Measurements from ENCODE around the gene DUSP3. TPM values are rescaled to one million over a fixed set of nuclear protein-coding genes. Genes with fewer than 3 reads are reported as not detected.

DUSP3 gene
- total RNA-seq, 1 donor = 37.5 TPM

- DNase-seq (ENCODE audit: low read depth) = peak; percentile 54
- TF ChIP-seq, protein P1, sequence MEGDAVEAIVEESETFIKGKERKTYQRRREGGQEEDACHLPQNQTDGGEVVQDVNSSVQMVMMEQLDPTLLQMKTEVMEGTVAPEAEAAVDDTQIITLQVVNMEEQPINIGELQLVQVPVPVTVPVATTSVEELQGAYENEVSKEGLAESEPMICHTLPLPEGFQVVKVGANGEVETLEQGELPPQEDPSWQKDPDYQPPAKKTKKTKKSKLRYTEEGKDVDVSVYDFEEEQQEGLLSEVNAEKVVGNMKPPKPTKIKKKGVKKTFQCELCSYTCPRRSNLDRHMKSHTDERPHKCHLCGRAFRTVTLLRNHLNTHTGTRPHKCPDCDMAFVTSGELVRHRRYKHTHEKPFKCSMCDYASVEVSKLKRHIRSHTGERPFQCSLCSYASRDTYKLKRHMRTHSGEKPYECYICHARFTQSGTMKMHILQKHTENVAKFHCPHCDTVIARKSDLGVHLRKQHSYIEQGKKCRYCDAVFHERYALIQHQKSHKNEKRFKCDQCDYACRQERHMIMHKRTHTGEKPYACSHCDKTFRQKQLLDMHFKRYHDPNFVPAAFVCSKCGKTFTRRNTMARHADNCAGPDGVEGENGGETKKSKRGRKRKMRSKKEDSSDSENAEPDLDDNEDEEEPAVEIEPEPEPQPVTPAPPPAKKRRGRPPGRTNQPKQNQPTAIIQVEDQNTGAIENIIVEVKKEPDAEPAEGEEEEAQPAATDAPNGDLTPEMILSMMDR (IDR thresholded peaks at IDR 0.05; ENCODE audit: insufficient read depth, low read length) = no peak
- H3K4me3 ChIP-seq (ENCODE audit: low read depth, low read length) = peak overlapping the region; percentile 55
Observed at GRCh38 chr17:43720311-43721060, 58.3 kb downstream of the DUSP3 start.

DNA sequence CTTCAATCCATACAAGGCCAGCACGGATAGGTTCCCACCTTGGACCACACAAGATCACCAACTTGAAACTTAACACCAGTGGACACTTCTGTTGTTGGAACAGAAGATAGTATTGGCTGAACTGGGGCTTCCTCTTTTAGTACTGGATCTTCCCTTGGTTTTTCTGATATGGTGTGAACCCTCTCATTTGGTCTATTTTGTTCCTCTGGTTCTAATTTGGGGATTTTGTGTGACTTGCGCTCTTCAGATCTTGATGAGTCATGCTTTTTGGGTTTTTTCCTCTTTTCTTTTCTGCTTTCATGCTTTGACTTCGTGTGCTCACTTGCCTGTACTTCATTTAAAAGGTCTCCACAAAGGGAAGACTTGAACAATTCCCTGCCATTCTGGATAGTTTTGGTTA lies 59.2 kb downstream of the DUSP3 start:
- H3K4me3 ChIP-seq (ENCODE audit: low read depth, low read length) = no peak overlapping the region
- TF ChIP-seq, protein P1 (IDR thresholded peaks at IDR 0.05; ENCODE audit: insufficient read depth, low read length) = no peak
- DNase-seq (ENCODE audit: low read depth) = no peak

- no peak overlapping the region for H3K4me3 ChIP-seq (ENCODE audit: low read depth, low read length)
- TF ChIP-seq, protein P1 (IDR thresholded peaks at IDR 0.05; ENCODE audit: insufficient read depth, low read length) = no peak
- DNase-seq (ENCODE audit: low read depth) = no peak
Observed at GRCh38 chr17:43718544-43718943, 60.2 kb downstream of the DUSP3 start.

GRCh38 chr17:43717913-43718312 lies 60.9 kb downstream of the DUSP3 start:
- TF ChIP-seq, protein P1 (IDR thresholded peaks at IDR 0.05; ENCODE audit: insufficient read depth, low read length) = no peak
- no peak for DNase-seq (ENCODE audit: low read depth)

More at GRCh38 chr17:43717913-43718312, 60.9 kb downstream of the DUSP3 start:
- H3K4me3 ChIP-seq (ENCODE audit: low read depth, low read length) = no peak overlapping the region

Other genes starting within 250 kb of the DUSP3 start
- 0.41 and 6.1 TPM in 2 replicates for gene ETV4, start 232.6 kb downstream of the DUSP3 start, total RNA-seq (ENCODE audit: low replicate concordance)
- not detected in 2 replicates for gene MEOX1, start 117.1 kb downstream of the DUSP3 start, total RNA-seq (ENCODE audit: low replicate concordance)
- gene SOST, start 20.2 kb downstream of the DUSP3 start, total RNA-seq (ENCODE audit: low replicate concordance) = 0.09 TPM in 1 of 2 replicates, not detected in the other
- gene CFAP97D1, start 1.5 kb upstream of the DUSP3 start, total RNA-seq (ENCODE audit: low replicate concordance) = not detected in 2 replicates
- gene MPP3, start 54.2 kb upstream of the DUSP3 start, total RNA-seq (ENCODE audit: low replicate concordance) = 5.7 and 9.6 TPM in 2 replicates
- not detected in 2 replicates for gene CD300LG, start 68.2 kb upstream of the DUSP3 start, total RNA-seq (ENCODE audit: low replicate concordance)
- gene MPP2, start 128.6 kb upstream of the DUSP3 start, total RNA-seq (ENCODE audit: low replicate concordance) = 3.2 and 3.3 TPM in 2 replicates
- not detected in 2 replicates for gene PPY, start 163.5 kb upstream of the DUSP3 start, total RNA-seq (ENCODE audit: low replicate concordance)
- not detected in 2 replicates for gene PYY, start 175.0 kb upstream of the DUSP3 start, total RNA-seq (ENCODE audit: low replicate concordance)
- gene NAGS, start 225.6 kb upstream of the DUSP3 start, total RNA-seq (ENCODE audit: low replicate concordance) = 0.16 and 2.5 TPM in 2 replicates
- 28.5 and 41.9 TPM in 2 replicates for gene TMEM101, start 236.0 kb upstream of the DUSP3 start, total RNA-seq (ENCODE audit: low replicate concordance)